Measurements from ENCODE around the gene PARP3. TPM values are rescaled to one million over a fixed set of nuclear protein-coding genes. Genes with fewer than 3 reads are reported as not detected.

Gene PARP3
- total and polyA plus RNA-seq, 2 donors from 2014 or later = 28.5 to 30.1 TPM

DNA sequence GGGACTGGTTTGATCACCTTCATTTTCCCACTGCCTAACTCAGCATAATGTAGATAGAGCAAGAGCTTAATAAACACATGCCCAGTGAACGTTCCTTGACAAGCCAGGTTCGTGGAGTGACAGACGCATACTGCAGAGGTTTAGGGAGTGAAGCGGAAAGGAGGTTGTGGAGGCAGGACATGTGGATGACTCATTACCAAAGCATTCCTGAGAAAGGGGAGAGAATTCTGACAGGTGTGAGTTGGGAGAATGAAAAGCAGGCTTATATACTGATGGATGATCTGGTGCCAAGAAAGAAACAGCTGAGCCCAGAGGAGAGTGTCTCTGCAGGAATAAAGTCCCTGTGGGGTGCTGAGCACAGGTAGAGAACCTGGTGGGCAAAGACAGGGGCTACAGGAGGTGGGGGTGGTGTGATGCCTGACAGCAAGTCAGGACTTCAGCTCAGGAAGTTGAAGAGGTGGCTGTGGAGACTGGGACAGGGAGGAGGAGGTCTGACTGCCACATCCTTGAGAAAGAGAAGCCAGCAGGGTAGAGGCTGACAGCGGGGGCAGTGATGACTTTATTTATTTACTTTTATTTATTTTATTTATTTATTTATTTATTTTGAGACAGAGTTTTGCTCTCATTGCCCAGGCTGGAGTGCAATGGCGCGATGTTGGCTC is 55.9 kb downstream of the PARP3 start:
- Histone ChIP-seq H3K36me3 (ENCODE audit: control insufficient read depth in 2 of 3, insufficient read depth in 3 of 3, low read length in 3 of 3) (peaks cover 6 to 9% (median 8%) of the 10 kb centered on the region in 3 donors), H3K9ac (ENCODE audit: low read length in 3 of 3) (no peak overlapping the region), H3K27me3 (ENCODE audit: control insufficient read depth, insufficient read depth, low read length) (no peaks in the 10 kb centered on the region), H3K4me1 (ENCODE audit: control insufficient read depth in 2 of 3, insufficient read depth in 2 of 3, low read depth in 1 of 3, low read length in 3 of 3) (peaks cover 3 to 18% (median 8%) of the 10 kb centered on the region in 3 donors), H3K27ac (ENCODE audit: low read depth in 2 of 2, low read length in 2 of 2) (no peak overlapping the region), H3K9me3 (ENCODE audit: control insufficient read depth in 2 of 3, insufficient read depth in 1 of 3, low read length in 3 of 3) (no peaks in the 10 kb centered on the region), H3K4me3 (ENCODE audit: low read length in 3 of 3) (no peak overlapping the region)
- intact Hi-C loops (cut with DNase I) = no loop called here
- FAIRE-seq = no peak
- no peak for TF ChIP-seq CTCF (IDR thresholded peaks at IDR 0.05; ENCODE audit: borderline replicate concordance, extremely low read depth, insufficient read depth)
- no peak for DNase-seq

Other genes with a start within 250 kb of the PARP3 start
- gene GRM2, start 235.3 kb upstream of the PARP3 start, total RNA-seq = 0.57 TPM
- gene GRM2, start 235.3 kb upstream of the PARP3 start, polyA plus RNA-seq (ENCODE audit: insufficient read depth, low read depth, low replicate concordance) = not detected
- not detected for gene IQCF6, start 163.1 kb upstream of the PARP3 start, total RNA-seq
- gene IQCF6, start 163.1 kb upstream of the PARP3 start, polyA plus RNA-seq (ENCODE audit: insufficient read depth, low read depth, low replicate concordance) = not detected
- not detected for gene IQCF2, start 80.7 kb upstream of the PARP3 start, total RNA-seq
- not detected for gene IQCF2, start 80.7 kb upstream of the PARP3 start, polyA plus RNA-seq (ENCODE audit: insufficient read depth, low read depth, low replicate concordance)
- gene IQCF5, start 66.8 kb upstream of the PARP3 start, total RNA-seq = not detected
- not detected for gene IQCF5, start 66.8 kb upstream of the PARP3 start, polyA plus RNA-seq (ENCODE audit: insufficient read depth, low read depth, low replicate concordance)
- not detected for gene IQCF1, start 39.0 kb upstream of the PARP3 start, total RNA-seq
- not detected for gene IQCF1, start 39.0 kb upstream of the PARP3 start, polyA plus RNA-seq (ENCODE audit: insufficient read depth, low read depth, low replicate concordance)
- gene RRP9, start 459 bp upstream of the PARP3 start, total RNA-seq = 18.6 TPM
- 17.8 TPM for gene RRP9, start 459 bp upstream of the PARP3 start, polyA plus RNA-seq (ENCODE audit: insufficient read depth, low read depth, low replicate concordance)
- 0.09 TPM for gene GPR62, start 13.0 kb downstream of the PARP3 start, total RNA-seq
- gene GPR62, start 13.0 kb downstream of the PARP3 start, polyA plus RNA-seq (ENCODE audit: insufficient read depth, low read depth, low replicate concordance) = 0.41 TPM
- 31.7 TPM for gene PCBP4, start 25.1 kb downstream of the PARP3 start, total RNA-seq
- 34.0 TPM for gene PCBP4, start 25.1 kb downstream of the PARP3 start, polyA plus RNA-seq (ENCODE audit: insufficient read depth, low read depth, low replicate concordance)
- gene ABHD14B, start 31.7 kb downstream of the PARP3 start, total RNA-seq = 73.5 TPM
- 207 TPM for gene ABHD14B, start 31.7 kb downstream of the PARP3 start, polyA plus RNA-seq (ENCODE audit: insufficient read depth, low read depth, low replicate concordance)
- 20.7 TPM for gene ABHD14A, start 32.7 kb downstream of the PARP3 start, total RNA-seq
- 50.5 TPM for gene ABHD14A, start 32.7 kb downstream of the PARP3 start, polyA plus RNA-seq (ENCODE audit: insufficient read depth, low read depth, low replicate concordance)
- 68.1 TPM for gene ACY1, start 41.2 kb downstream of the PARP3 start, total RNA-seq
- gene ACY1, start 41.2 kb downstream of the PARP3 start, polyA plus RNA-seq (ENCODE audit: insufficient read depth, low read depth, low replicate concordance) = 856 TPM
- gene RPL29, start 53.5 kb downstream of the PARP3 start, total RNA-seq = 785 TPM
- 1,416 TPM for gene RPL29, start 53.5 kb downstream of the PARP3 start, polyA plus RNA-seq (ENCODE audit: insufficient read depth, low read depth, low replicate concordance)
- 19.8 TPM for gene DUSP7, start 114.2 kb downstream of the PARP3 start, total RNA-seq
- 10.1 TPM for gene DUSP7, start 114.2 kb downstream of the PARP3 start, polyA plus RNA-seq (ENCODE audit: insufficient read depth, low read depth, low replicate concordance)
- 2.2 TPM for gene POC1A, start 212.1 kb downstream of the PARP3 start, total RNA-seq
- gene POC1A, start 212.1 kb downstream of the PARP3 start, polyA plus RNA-seq (ENCODE audit: insufficient read depth, low read depth, low replicate concordance) = 2.5 TPM